GM12878 (cell line): Measurements from ENCODE around the gene CENPX.

ENCODE experiments used
- CEBPB ChIP-seq, 2 experiments: fragments of 150-350 bp in 1 of 2; IDR thresholded peaks; 2 replicates each; pipeline ENCODE4 v1.6.1; 2012 to 2014; ENCODE audit warnings: low read depth in 2 of 2, low read length in 2 of 2, borderline replicate concordance in 1 of 2, inconsistent platforms in 1 of 2
- CHD4 ChIP-seq: fragments of 200-600 bp; sonication (generic); IDR thresholded peaks from 2 replicates; pipeline ENCODE4 v1.6.1; 2016; ENCODE audit warnings: mild to moderate bottlenecking
- CREB1 ChIP-seq: IDR thresholded peaks from 2 replicates; pipeline ENCODE4 v1.6.1; 2012; ENCODE audit warnings: low read depth, mild to moderate bottlenecking, inconsistent platforms
- CTCF ChIP-seq, 3 experiments: IDR thresholded peaks in 2 of 3; conservative IDR thresholded peaks in 1 of 3; 2 replicates each; pipeline ENCODE4 v1.5.1; 2011; ENCODE audit warnings: low read depth in 3 of 3, low read length in 3 of 3, mild to moderate bottlenecking in 3 of 3, control low read depth in 2 of 3, moderate library complexity in 2 of 3, inconsistent platforms in 1 of 3, mixed read lengths in 1 of 3; ENCODE audit not compliant: control insufficient read depth in 2 of 3, insufficient read depth in 1 of 3; ENCODE audit errors: extremely low read depth in 1 of 3
- DPF2 ChIP-seq: fragments of 450-650 bp; IDR thresholded peaks from 2 replicates; pipeline ENCODE4 v1.6.1; 2017; ENCODE audit warnings: mild to moderate bottlenecking
- HDGF ChIP-seq: fragments of 450-650 bp; IDR thresholded peaks from 2 replicates; pipeline ENCODE4 v1.6.1; 2016; ENCODE audit warnings: antibody characterized with exemption
- MAX ChIP-seq: IDR thresholded peaks from 2 replicates; pipeline ENCODE4 v1.6.1; 2012; ENCODE audit warnings: low read depth, low read length, improper control_type of control experiment
- NRF1 ChIP-seq: conservative IDR thresholded peaks from 2 replicates; pipeline ENCODE4 v1.6.1; 2011; ENCODE audit warnings: mild to moderate bottlenecking, low read depth, low read length, improper control_type of control experiment
- POLR2AphosphoS5 ChIP-seq: IDR thresholded peaks from 2 replicates; pipeline ENCODE4 v1.6.1; 2011; ENCODE audit warnings: mild to moderate bottlenecking, low read length, inconsistent platforms
- SIX5 ChIP-seq: IDR thresholded peaks from 2 replicates; pipeline ENCODE4 v1.6.1; 2011; ENCODE audit warnings: mild to moderate bottlenecking, low read depth, low read length, moderate library complexity; ENCODE audit not compliant: severe bottlenecking
- ZNF24 ChIP-seq: fragments of 450-650 bp; IDR thresholded peaks from 2 replicates; pipeline ENCODE4 v1.6.1; 2017; ENCODE audit warnings: antibody characterized with exemption, mild to moderate bottlenecking

GRCh38 chr17:82061047-82061925 lies 38.6 kb upstream of the CENPX start:
- TF ChIP-seq CTCF (IDR thresholded peaks at IDR 0.05 in 2 of 3, conservative IDR thresholded peaks at IDR 0.05 in 1 of 3; ENCODE audit: control insufficient read depth in 2 of 3, extremely low read depth in 1 of 3, insufficient read depth in 1 of 3, low read depth in 3 of 3, low read length in 3 of 3) = no peak
- no peak for TF ChIP-seq CHD4
- no peak for TF ChIP-seq CREB1
- TF ChIP-seq ZNF24 = no peak
- TF ChIP-seq HDGF = no peak
- no peak for TF ChIP-seq MAX
- no peak for TF ChIP-seq NRF1
- no peak for TF ChIP-seq CEBPB (IDR thresholded peaks at IDR 0.05; ENCODE audit: borderline replicate concordance in 1 of 2, low read depth in 2 of 2, low read length in 2 of 2)
- peak; percentile 52; the same call in 1 of the 2 replicates for TF ChIP-seq POLR2AphosphoS5
- no peak for TF ChIP-seq SIX5
- no peak for TF ChIP-seq DPF2
